Ovary (tissue), 9 donors: ENCODE results near the gene PPM1H. TPM values are rescaled to one million over a fixed set of nuclear protein-coding genes. Genes with fewer than 3 reads are reported as not detected.

Experiments
- DNase-seq, 5 donors: peaks; one replicate each; pipeline ENCODE4 v3.0.0-alpha.2; 2019 to 2020
- H3K27ac ChIP-seq, 2 donors: fragments of 200-600 bp; one replicate each; pipeline versions ENCODE4 v1.5.1 to v1.8.0; 2019 to 2022
- H3K27me3 ChIP-seq: fragments of 200-600 bp; one replicate; pipeline ENCODE4 v1.8.0; 2022
- H3K36me3 ChIP-seq: fragments of 200-600 bp; sonication (generic); one replicate; pipeline ENCODE4 v1.5.1; 2019
- H3K4me1 ChIP-seq: one replicate; pipeline ENCODE4 v1.8.1; 2013; ENCODE audit warnings: mild to moderate bottlenecking, moderate library complexity; ENCODE audit not compliant: insufficient read depth
- H3K4me3 ChIP-seq: fragments of 200-600 bp; sonication (generic); one replicate; pipeline ENCODE4 v1.5.1; 2017
- H3K9me3 ChIP-seq, 2 donors: fragments of 200-600 bp in 1 of 2; sonication (generic) in 1 of 2; one replicate each; pipeline versions ENCODE4 v1.5.1 to v1.8.1; 2013 to 2019; ENCODE audit warnings: mild to moderate bottlenecking in 1 of 2, moderate library complexity in 1 of 2
- CTCF ChIP-seq, 3 donors: fragments of 450-650 bp in 2 of 3; fragments of 200-600 bp in 1 of 3; IDR thresholded peaks; one replicate each; pipeline versions ENCODE4 v1.5.1 to v1.8.0; 2016 to 2022; ENCODE audit warnings: antibody characterized with exemption in 3 of 3, mild to moderate bottlenecking in 1 of 3
- EP300 ChIP-seq: sonication (generic); formaldehyde crosslinking; IDR thresholded peaks from one replicate; pipeline ENCODE4 v1.6.1; 2017; ENCODE audit warnings: antibody characterized with exemption
- POLR2A ChIP-seq: fragments of 450-650 bp; IDR thresholded peaks from one replicate; pipeline ENCODE4 v1.6.1; 2017; ENCODE audit warnings: antibody characterized with exemption, mild to moderate bottlenecking, moderate library complexity
- WGBS, 3 donors: extraction: QIAGEN DNeasy Blood & Tissue Kit in 1 of 3; methylation state at CpG; one replicate each; pipeline versions ENCODE4 v1.1.5 to v1.1.7; 2013 to 2017; 5-methylcytosine and 5-hydroxymethylcytosine counted together
- intact Hi-C, 4 donors: fragments of 100-400 bp; cut with DNase I; formaldehyde crosslinking; loops; one replicate each; pipeline versions ENCODE4 v1.11.0 to v1.15.1; 2022 to 2023
- polyA plus RNA-seq, 2 donors: library from polyadenylated mRNA; stranded (reverse); fragments of 200-250 nt in 1 of 2; fragments of 350-450 nt in 1 of 2; fragmentation: Illumina TruSeq in 1 of 2; extraction: RNeasy Lipid Tissue Mini Kit (QIAGEN cat#74804) in 1 of 2; gene quantifications; one replicate each; pipeline ENCODE4 v1.2.3, GENCODE V29; 2013 to 2014
- total RNA-seq, 7 donors: library from RNA; depleted of rRNA in 2 of 7; stranded (reverse); fragments of >200 nt in 2 of 7; fragmentation: NEBNext Ultra II Directional in 3 of 7; extraction: Animal tissue kit (Norgen Biotek cat#: 25700) in 3 of 7; gene quantifications; one replicate each; pipeline versions ENCODE4 v1.1.0 to v1.2.4, GENCODE V29; 2016 to 2023
- donor health status: DM: no; HTN: no; CAD: no; lungs with moderate emphysema.
- donor health status: DM: no; HTN: no; CAD: no.
- donor health status: Bipolar disorder and iron deficiency.
- donor health status: DM: yes; HTN: yes; CAD: no.
- donor health status: DM: no; HTN: no; CAD: no.
- donor health status: DM: yes; HTN: yes; CAD: no.

The PPM1H gene
- total and polyA plus RNA-seq, 9 donors, result 1.6 to 45.4 (median 12.0) TPM

- no peak overlapping the region for H3K27ac ChIP-seq
- H3K4me3 ChIP-seq, result peak overlapping the region; percentile 77
- H3K27me3 ChIP-seq, result no peaks in the 10 kb centered on the region
- no peaks in the 10 kb centered on the region for H3K36me3 ChIP-seq
- WGBS, 3 donors, result 0% methylated on average over 27 to 48 of the region's 48 CpGs
- intact Hi-C loops, result loop anchor here in 3 of 4 donors (10.0 kb wide), 3 partner anchors 70 to 490 kb away; no protein-coding TSS in a partner anchor
- H3K4me1 ChIP-seq, result no peaks in the 10 kb centered on the region
- H3K9me3 ChIP-seq, result no peaks in the 10 kb centered on the region
- TF ChIP-seq EP300 (no peak), POLR2A (no peak), CTCF (IDR thresholded peaks at IDR 0.05) (no peak)
- peak in 4 of 5 donors; percentile 31 to 61 (median 33) for DNase-seq
Observed at GRCh38 chr12:62934239-62934798, 631 bp downstream of the PPM1H start.

GRCh38 chr12:62933602-62934238 lies 1.2 kb downstream of the PPM1H start:
- TF ChIP-seq CTCF (IDR thresholded peaks at IDR 0.05) (no peak), EP300 (no peak), POLR2A (no peak)
- peak in 1 of 5 donors; percentile 22 for DNase-seq
- no peak overlapping the region for H3K27ac ChIP-seq
- H3K9me3 ChIP-seq, result no peaks in the 10 kb centered on the region
- intact Hi-C loops, result loop anchor here in 3 of 4 donors (10.0 kb wide), 3 partner anchors 69 to 489 kb away; no protein-coding TSS in a partner anchor
- no peaks in the 10 kb centered on the region for H3K36me3 ChIP-seq
- no peaks in the 10 kb centered on the region for H3K4me1 ChIP-seq
- 0 to 1% (median 0%) methylated on average over 24 of the region's 24 CpGs for WGBS, 3 donors
- peak overlapping the region; percentile 77 for H3K4me3 ChIP-seq
- no peaks in the 10 kb centered on the region for H3K27me3 ChIP-seq

GRCh38 chr12:62933220-62933601 lies 1.7 kb downstream of the PPM1H start:
- H3K36me3 ChIP-seq, result no peaks in the 10 kb centered on the region
- peak in 3 of 5 donors; percentile 26 to 69 (median 46) for DNase-seq
- H3K4me3 ChIP-seq, result peak overlapping the region; percentile 77
- no peaks in the 10 kb centered on the region for H3K27me3 ChIP-seq
- intact Hi-C loops, result loop anchor here in 3 of 4 donors (10.0 kb wide), 3 partner anchors 68 to 488 kb away; no protein-coding TSS in a partner anchor
- 2% methylated on average over 15 of the region's 15 CpGs for WGBS, 3 donors
- H3K4me1 ChIP-seq, result no peaks in the 10 kb centered on the region
- TF ChIP-seq CTCF (IDR thresholded peaks at IDR 0.05) (no peak), POLR2A (no peak), EP300 (no peak)
- H3K9me3 ChIP-seq, result no peaks in the 10 kb centered on the region
- H3K27ac ChIP-seq, result no peak overlapping the region

GRCh38 chr12:62931477-62931876 lies 3.5 kb downstream of the PPM1H start:
- intact Hi-C loops, result loop anchor here in 3 of 4 donors (10.0 kb wide), 3 partner anchors 67 to 487 kb away; no protein-coding TSS in a partner anchor
- H3K9me3 ChIP-seq, result no peaks in the 10 kb centered on the region
- H3K4me1 ChIP-seq, result no peaks in the 10 kb centered on the region
- DNase-seq, result no peak
- 89 to 91% (median 90%) methylated on average over 3 of the region's 3 CpGs for WGBS, 3 donors
- no peak overlapping the region for H3K4me3 ChIP-seq
- no peaks in the 10 kb centered on the region for H3K27me3 ChIP-seq
- TF ChIP-seq POLR2A, result no peak
- H3K36me3 ChIP-seq, result no peaks in the 10 kb centered on the region
- H3K27ac ChIP-seq, result no peak overlapping the region
